HepG2 (cell line): ENCODE measurements around the gene DHX16. TPM values are rescaled to one million over a fixed set of nuclear protein-coding genes. Genes with fewer than 3 reads are reported as not detected.

Experiments
- ARID4A ChIP-seq: sonication (generic); formaldehyde crosslinking; IDR thresholded peaks from 2 replicates; pipeline ENCODE4 v1.5.0; 2020; ENCODE audit warnings: mild to moderate bottlenecking, missing genetic modification reagents, borderline replicate concordance
- ATF1 ChIP-seq: IDR thresholded peaks from 2 replicates; pipeline ENCODE4 v1.6.1; 2016; ENCODE audit warnings: mild to moderate bottlenecking, control low read depth
- IRF9 ChIP-seq: sonication (generic); formaldehyde crosslinking; IDR thresholded peaks from 2 replicates; pipeline ENCODE4 v1.8.0; 2022; ENCODE audit warnings: missing genetic modification reagents, mild to moderate bottlenecking, borderline replicate concordance
- JDP2 ChIP-seq: sonication (generic); formaldehyde crosslinking; IDR thresholded peaks from 2 replicates; pipeline ENCODE4 v1.8.1; 2022; ENCODE audit warnings: missing genetic modification reagents, borderline replicate concordance
- JUN ChIP-seq: sonication (generic); formaldehyde crosslinking; IDR thresholded peaks from 2 replicates; pipeline ENCODE4 v1.4.0; 2020; ENCODE audit warnings: mild to moderate bottlenecking, missing genetic modification reagents
- MAFG ChIP-seq: sonication (generic); formaldehyde crosslinking; IDR thresholded peaks from 2 replicates; pipeline ENCODE4 v1.5.1; 2020; ENCODE audit warnings: mild to moderate bottlenecking, missing genetic modification reagents
- MAZ ChIP-seq, 2 experiments: sonication (generic) in 1 of 2; formaldehyde crosslinking in 1 of 2; IDR thresholded peaks; 2 replicates each; pipeline versions ENCODE4 v1.5.0 to v1.6.1; 2012 to 2020; ENCODE audit warnings: low read depth in 2 of 2, mild to moderate bottlenecking in 2 of 2, borderline replicate concordance in 1 of 2, improper control_type of control experiment in 1 of 2, low read length in 1 of 2, missing genetic modification reagents in 1 of 2, moderate library complexity in 1 of 2
- MNT ChIP-seq: fragments of 450-650 bp; IDR thresholded peaks from 2 replicates; pipeline ENCODE4 v1.6.1; 2016
- NFE2L1 ChIP-seq: sonication (generic); formaldehyde crosslinking; IDR thresholded peaks from 2 replicates; pipeline ENCODE4 v1.4.0; 2020; ENCODE audit warnings: missing genetic modification reagents, mild to moderate bottlenecking, borderline replicate concordance
- SMAD3 ChIP-seq: sonication (generic); formaldehyde crosslinking; IDR thresholded peaks from 2 replicates; pipeline ENCODE4 v1.4.0; 2020; ENCODE audit warnings: missing genetic modification reagents
- ZBTB43 ChIP-seq: sonication (generic); formaldehyde crosslinking; conservative IDR thresholded peaks from 2 replicates; pipeline ENCODE4 v1.4.0; 2020; ENCODE audit warnings: missing genetic modification reagents
- ZBTB7B ChIP-seq: sonication (generic); formaldehyde crosslinking; IDR thresholded peaks from 2 replicates; pipeline ENCODE4 v1.4.0; 2020; ENCODE audit warnings: missing genetic modification reagents
- ZFP41 ChIP-seq: sonication (generic); formaldehyde crosslinking; IDR thresholded peaks from 2 replicates; pipeline ENCODE4 v1.4.0; 2020; ENCODE audit warnings: mild to moderate bottlenecking, missing genetic modification reagents, borderline replicate concordance
- ZNF264 ChIP-seq: sonication (generic); formaldehyde crosslinking; IDR thresholded peaks from 2 replicates; pipeline ENCODE4 v1.4.0; 2020; ENCODE audit warnings: missing genetic modification reagents
- ZNF547 ChIP-seq: sonication (generic); formaldehyde crosslinking; IDR thresholded peaks from 2 replicates; pipeline ENCODE4 v1.5.1; 2020; ENCODE audit warnings: mild to moderate bottlenecking, missing genetic modification reagents
- ZNF597 ChIP-seq: sonication (generic); formaldehyde crosslinking; IDR thresholded peaks from 2 replicates; pipeline ENCODE4 v1.5.0; 2020; ENCODE audit warnings: missing genetic modification reagents
- ZNF615 ChIP-seq: sonication (generic); formaldehyde crosslinking; IDR thresholded peaks from 2 replicates; pipeline ENCODE4 v1.5.0; 2020; ENCODE audit warnings: mild to moderate bottlenecking, missing genetic modification reagents, borderline replicate concordance
- ZNF790 ChIP-seq: sonication (generic); formaldehyde crosslinking; IDR thresholded peaks from 2 replicates; pipeline ENCODE4 v1.8.0; 2022; ENCODE audit warnings: missing genetic modification reagents, mild to moderate bottlenecking, borderline replicate concordance
- ZSCAN30 ChIP-seq: sonication (generic); formaldehyde crosslinking; IDR thresholded peaks from 2 replicates; pipeline ENCODE4 v1.5.0; 2020; ENCODE audit warnings: mild to moderate bottlenecking, missing genetic modification reagents
- ZSCAN9 ChIP-seq: IDR thresholded peaks from 2 replicates; pipeline ENCODE4 v1.6.1; 2016; ENCODE audit warnings: borderline replicate concordance
- polyA plus RNA-seq, 8 experiments: library from polyadenylated mRNA; depleted of rRNA in 3 of 8; stranded (reverse) in 7 of 8; unstranded in 1 of 8; fragments of >200 nt; fragmentation: Illumina TruSeq in 4 of 8; extraction: Trizol in 4 of 8; gene quantifications; 2 replicates each; pipeline versions ENCODE4 v1.2.1 to v1.2.3, GENCODE V29; 2011 to 2016; ENCODE audit warnings: low read depth in 4 of 8, missing spikeins in 1 of 8, mixed read lengths in 1 of 8; ENCODE audit not compliant: insufficient read depth in 1 of 8
- total RNA-seq, 5 experiments: library from RNA; depleted of rRNA; stranded (reverse); fragments of >200 nt; fragmentation: Illumina TruSeq; extraction: Trizol; gene quantifications; 2 replicates each; pipeline ENCODE4 v1.2.3, GENCODE V29; 2016; ENCODE audit warnings: low read depth in 1 of 5

DHX16 gene
- total and polyA plus RNA-seq, 2 of the 13 experiments (the other 11 are each of a cell fraction or from before 2014, with no cell fraction given) = 57.0 to 58.5 TPM

- 0 out of 2 replicates have a peak, but pooled peaks have one; percentile 17 for TF ChIP-seq NFE2L1 (CRISPR knock-in tag)
- TF ChIP-seq JDP2 (CRISPR knock-in tag) = no peak
- no peak for TF ChIP-seq ZSCAN9
- TF ChIP-seq ZBTB7B (CRISPR knock-in tag) = peak; percentile 10; the same call in 1 of the 2 replicates
- TF ChIP-seq ZBTB43 (CRISPR knock-in tag) = 0 out of 2 replicates have a peak, but pooled peaks have one; percentile 20
- TF ChIP-seq ZNF597 (CRISPR knock-in tag) = no peak
- TF ChIP-seq ATF1 (CRISPR knock-in tag) = no peak
- no peak for TF ChIP-seq ZNF790 (CRISPR knock-in tag)
- TF ChIP-seq IRF9 (CRISPR knock-in tag) = no peak
- no peak; the same call in 1 of the 2 replicates for TF ChIP-seq ZNF547 (CRISPR knock-in tag)
- no peak for TF ChIP-seq MNT
- TF ChIP-seq ZFP41 = no peak
- no peak for TF ChIP-seq JUN (CRISPR knock-in tag)
- TF ChIP-seq MAZ (IDR thresholded peaks at IDR 0.05; ENCODE audit: borderline replicate concordance, low read depth, low read length) = no peak
- TF ChIP-seq MAZ (CRISPR knock-in tag; IDR thresholded peaks at IDR 0.05; ENCODE audit: low read depth) = no peak
- peak; percentile 4; the same call in 1 of the 2 replicates for TF ChIP-seq ARID4A
- no peak for TF ChIP-seq ZNF264 (CRISPR knock-in tag)
- no peak for TF ChIP-seq ZSCAN30
- TF ChIP-seq SMAD3 (CRISPR knock-in tag) = no peak
- no peak for TF ChIP-seq ZNF615 (CRISPR knock-in tag)
- no peak for TF ChIP-seq MAFG (CRISPR knock-in tag)
These were observed 15.0 kb upstream of the DHX16 start (continued) for GRCh38 chr6:30687659-30688431.
